ENCODE results near the gene PCDHA3. TPM values are rescaled to one million over a fixed set of nuclear protein-coding genes. Genes with fewer than 3 reads are reported as not detected.
"Not testable (repeated sequence)": the region's sequence is repeated elsewhere in the genome, so short reads cannot be mapped to it uniquely, and the experiment has no call there.

Gene PCDHA3
- 0.14 TPM for polyA plus RNA-seq (ENCODE audit: insufficient read length)

DNA sequence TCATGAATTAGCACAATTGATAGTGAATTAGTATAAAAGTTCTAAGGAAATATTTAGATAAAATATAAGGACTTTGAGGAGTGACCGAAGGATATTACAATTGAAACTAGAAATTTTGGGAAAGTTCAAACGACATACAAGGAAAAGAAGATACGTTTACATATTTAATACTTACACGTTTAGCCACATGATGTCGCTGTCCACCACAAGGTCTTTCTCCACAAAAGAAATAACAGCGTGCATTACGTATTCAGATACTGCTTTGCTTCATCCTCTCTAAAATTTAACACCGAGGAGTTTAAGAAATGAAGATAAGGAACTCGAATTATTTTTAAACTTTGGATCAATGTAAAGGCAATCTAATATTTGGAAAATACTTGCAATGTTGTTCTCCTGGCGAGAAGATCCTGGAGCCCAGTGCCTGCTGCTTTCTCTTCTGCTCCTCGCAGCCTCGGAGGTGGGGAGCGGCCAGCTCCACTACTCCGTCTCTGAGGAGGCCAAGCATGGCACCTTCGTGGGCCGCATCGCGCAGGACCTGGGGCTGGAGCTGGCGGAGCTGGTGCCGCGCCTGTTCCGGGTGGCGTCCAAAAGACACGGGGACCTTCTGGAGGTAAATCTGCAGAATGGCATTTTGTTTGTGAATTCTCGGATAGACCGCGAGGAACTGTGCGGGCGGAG is at the start of gene PCDHA3:
TSS of gene PCDHA3 (plus strand) at position 242 of the 678 bp plus-strand sequence.
- no peak for DNase-seq (ENCODE audit: low read depth)

DNA sequence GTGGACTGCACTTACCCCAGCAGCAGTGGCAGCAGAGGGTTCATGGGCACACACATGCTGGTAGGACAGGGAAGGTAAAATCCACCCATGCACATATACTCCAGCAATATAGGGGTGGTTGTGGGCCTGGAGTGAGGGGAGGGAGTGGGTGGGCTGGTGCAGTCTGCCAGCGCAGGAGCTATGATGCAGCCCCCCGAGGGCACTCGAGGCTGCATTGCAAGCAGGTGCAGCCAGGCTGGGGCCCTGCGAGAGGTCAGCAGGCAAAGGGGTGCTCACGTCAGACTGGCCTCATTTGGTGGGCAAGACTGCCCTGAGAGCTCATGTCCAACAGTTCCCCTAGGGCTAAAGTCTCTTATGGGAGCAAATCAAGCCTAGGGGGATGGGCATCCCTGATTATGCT is 47.3 kb upstream of the PCDHA3 start:
- DNase-seq (ENCODE audit: low read depth), result no peak

DNA sequence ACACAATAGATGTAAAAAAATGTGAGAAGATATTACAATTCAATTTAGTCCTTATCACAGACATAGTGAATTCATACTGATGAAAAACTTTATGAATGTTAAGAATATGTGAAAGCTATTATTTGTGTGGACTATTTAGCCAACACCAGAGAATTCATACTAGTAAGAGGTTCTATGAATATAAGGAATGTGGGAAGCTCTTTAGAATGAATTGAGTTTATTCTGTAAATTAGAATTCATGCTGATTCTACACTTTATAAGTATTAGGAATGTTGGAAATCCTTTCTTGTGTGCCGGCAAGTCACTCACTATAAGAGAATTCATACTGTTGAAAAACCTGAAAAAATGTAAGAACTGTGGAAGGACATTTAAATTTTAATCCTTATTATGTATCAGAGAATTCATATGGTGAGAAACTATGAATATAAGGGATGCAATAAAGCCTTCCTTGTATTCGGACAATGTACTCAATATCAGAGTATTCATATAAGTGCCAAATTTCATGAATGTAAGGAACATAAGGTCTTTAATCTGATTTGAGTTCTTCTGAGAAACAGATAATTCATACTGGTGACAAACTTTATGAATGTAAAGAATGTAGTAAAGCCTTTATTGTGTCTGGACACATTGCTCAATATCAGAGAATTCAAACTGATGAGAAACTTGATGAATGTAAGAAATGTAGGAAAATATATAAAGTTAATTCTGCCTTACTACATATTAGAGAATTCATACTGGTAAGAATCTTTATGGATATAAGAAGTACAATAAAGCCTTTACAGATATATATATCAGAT is 36.5 kb upstream of the PCDHA3 start:
- DNase-seq (ENCODE audit: low read depth), result no peak

DNA sequence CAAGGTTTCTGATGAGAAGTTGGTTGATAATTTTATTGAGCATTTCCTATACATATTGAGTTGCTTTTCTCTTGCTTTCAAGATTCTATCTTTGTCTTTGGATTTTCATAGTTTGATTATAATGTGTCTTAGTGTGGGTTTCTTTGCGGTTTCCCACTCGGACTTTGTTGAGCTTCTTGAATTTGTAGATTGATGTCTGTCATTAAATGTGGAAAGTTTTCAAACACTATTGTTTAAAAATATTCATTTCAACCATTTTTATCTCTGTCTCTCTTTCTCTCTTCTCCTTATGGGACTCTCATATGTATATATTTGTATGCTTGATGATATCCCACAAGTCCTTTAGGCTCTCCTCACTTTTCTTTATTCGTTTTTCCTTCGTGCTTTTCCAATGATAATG is 33.4 kb upstream of the PCDHA3 start:
- no peak for DNase-seq (ENCODE audit: low read depth)

DNA sequence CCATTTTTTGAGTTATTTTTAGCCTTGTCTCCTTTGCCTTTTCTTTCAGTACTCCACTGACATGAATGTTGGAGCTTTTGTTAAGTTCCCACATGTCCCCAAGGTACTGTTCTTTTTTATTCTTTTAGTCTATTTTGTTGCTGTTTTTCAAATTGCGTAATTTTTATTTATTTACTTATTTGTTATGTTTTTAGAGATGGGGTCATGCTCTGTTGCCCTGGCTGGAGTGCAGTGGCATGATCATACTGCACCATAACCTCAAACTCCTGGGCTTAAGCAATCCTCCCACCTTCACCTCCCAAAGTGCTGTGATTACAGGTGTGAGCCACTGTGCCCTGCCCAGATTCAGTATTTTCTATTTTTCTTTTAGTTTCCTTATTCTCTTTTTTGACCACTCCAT is 20.3 kb upstream of the PCDHA3 start:
- no peak for DNase-seq (ENCODE audit: low read depth)

DNA sequence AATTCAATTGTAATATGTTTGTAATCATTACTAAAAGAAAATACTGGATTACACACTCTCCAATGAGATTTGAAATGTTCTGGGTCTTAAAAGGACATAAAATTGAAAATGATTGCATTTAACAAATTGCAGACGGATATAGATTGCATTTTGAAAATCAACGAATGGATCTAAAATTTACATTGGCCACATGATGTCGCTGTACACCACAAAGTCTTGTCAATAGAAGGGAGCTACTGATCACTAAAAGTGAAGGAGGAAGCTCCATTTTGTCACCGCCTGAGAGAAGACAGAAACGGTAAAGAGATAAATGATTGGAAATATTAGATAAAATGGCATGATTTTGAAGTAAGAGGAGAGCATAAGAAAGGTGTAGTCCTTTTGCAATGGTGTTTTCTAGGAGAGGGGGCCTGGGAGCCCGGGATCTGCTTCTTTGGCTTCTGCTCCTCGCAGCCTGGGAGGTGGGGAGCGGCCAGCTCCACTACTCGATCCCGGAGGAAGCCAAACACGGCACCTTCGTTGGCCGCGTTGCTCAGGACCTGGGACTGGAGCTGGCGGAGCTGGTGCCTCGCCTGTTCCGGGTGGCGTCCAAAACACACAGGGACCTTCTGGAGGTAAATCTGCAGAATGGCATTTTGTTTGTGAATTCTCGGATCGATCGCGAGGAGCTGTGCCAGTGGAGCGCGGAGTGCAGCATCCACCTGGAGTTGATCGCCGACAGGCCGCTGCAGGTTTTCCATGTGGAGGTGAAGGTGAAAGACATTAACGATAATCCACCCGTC is 14.8 kb upstream of the PCDHA3 start, which contains the start of gene PCDHA1:
TSS of gene PCDHA1 (plus strand) at position 236 of the 782 bp plus-strand sequence.
- DNase-seq (ENCODE audit: low read depth), result no peak

DNA sequence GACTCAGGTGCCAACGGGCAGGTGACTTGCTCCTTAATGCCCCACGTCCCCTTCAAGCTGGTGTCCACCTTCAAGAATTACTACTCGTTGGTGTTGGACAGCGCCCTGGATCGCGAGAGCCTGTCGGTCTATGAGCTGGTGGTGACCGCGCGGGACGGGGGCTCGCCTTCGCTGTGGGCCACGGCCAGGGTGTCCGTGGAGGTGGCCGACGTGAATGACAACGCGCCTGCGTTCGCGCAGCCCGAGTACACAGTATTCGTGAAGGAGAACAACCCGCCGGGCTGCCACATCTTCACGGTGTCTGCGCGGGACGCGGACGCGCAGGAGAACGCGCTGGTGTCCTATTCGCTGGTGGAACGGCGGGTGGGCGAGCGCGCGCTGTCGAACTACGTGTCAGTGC is 13.4 kb upstream of the PCDHA3 start:
- DNase-seq (ENCODE audit: low read depth), result not testable (repeated sequence)

DNA sequence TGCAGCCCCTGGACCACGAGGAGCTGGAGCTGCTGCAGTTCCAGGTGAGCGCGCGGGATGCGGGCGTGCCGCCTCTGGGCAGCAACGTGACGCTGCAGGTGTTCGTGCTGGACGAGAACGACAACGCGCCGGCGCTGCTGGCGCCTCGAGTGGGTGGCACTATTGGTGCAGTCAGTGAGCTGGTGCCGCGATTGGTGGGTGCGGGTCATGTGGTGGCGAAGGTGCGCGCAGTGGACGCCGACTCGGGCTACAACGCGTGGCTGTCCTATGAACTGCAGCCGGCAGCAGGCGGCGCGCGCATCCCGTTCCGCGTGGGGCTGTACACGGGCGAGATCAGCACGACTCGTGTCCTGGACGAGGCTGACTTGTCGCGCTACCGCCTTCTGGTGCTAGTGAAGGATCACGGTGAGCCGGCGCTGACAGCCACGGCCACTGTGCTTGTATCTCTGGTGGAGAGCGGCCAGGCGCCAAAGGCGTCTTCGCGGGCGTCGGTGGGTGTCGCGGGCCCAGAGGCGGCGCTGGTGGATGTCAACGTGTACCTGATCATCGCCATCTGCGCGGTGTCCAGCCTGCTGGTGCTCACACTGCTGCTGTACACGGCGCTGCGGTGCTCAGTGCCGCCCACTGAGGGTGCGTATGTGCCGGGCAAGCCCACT is 12.9 kb upstream of the PCDHA3 start:
- not testable (repeated sequence) for DNase-seq (ENCODE audit: low read depth)

DNA sequence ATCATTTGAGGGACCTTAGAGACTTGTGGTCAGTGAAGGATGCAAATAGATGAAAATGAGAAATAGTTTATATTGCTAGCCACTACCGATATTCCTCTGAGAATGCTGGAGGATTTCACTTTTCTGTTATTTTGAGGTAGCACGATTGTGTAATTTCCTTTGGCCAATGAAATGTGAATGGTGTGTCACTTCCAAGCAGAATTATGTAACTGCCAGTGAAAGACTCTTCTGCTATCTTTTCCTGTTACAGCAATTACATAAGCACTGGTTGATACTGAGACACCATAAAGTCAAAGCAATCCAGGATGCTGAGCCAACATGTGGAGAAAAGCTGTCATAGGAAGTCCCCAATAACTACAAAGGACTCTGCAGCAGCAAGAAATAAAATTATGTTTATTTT is 9.8 kb upstream of the PCDHA3 start:
- DNase-seq (ENCODE audit: low read depth), result no peak

DNA sequence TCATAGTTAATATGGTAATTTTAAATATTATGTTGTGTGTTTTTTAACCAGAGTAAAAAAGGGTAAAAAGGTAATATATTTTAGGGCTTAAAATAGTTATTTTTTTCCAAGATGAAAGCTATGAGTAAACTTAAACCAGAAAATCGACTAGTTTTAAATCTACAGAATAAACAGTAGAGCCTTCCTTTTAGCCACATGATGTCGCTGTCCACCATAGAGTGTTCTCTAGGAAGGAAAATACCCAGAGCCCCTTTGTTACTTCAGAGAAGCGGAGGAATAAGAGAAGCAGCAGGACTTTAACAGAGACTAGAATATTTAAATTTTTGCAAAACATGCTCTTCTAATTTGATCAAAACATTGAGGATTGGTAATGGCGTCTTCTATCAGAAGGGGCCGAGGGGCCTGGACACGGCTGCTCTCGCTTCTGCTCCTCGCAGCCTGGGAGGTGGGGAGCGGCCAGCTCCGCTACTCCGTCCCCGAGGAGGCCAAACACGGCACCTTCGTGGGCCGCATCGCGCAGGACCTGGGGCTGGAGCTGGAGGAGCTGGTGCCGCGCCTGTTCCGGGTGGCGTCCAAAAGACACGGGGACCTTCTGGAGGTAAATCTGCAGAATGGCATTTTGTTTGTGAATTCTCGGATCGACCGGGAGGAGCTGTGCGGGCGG is 6.1 kb upstream of the PCDHA3 start, which contains the start of gene PCDHA2:
TSS of gene PCDHA2 (plus strand) at position 258 of the 664 bp plus-strand sequence.
- no peak for DNase-seq (ENCODE audit: low read depth)

DNA sequence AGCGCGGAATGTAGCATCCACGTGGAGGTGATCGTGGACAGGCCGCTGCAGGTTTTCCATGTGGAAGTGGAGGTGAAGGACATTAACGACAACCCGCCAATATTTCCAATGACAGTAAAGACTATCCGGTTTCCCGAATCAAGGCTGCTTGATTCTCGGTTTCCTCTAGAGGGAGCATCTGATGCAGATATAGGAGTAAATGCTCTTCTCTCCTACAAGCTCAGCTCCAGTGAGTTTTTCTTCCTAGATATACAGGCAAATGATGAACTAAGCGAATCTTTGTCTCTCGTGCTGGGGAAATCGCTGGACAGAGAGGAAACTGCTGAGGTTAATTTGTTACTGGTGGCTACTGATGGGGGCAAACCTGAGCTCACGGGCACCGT is 5.6 kb upstream of the PCDHA3 start:
- DNase-seq (ENCODE audit: low read depth), result no peak

DNA sequence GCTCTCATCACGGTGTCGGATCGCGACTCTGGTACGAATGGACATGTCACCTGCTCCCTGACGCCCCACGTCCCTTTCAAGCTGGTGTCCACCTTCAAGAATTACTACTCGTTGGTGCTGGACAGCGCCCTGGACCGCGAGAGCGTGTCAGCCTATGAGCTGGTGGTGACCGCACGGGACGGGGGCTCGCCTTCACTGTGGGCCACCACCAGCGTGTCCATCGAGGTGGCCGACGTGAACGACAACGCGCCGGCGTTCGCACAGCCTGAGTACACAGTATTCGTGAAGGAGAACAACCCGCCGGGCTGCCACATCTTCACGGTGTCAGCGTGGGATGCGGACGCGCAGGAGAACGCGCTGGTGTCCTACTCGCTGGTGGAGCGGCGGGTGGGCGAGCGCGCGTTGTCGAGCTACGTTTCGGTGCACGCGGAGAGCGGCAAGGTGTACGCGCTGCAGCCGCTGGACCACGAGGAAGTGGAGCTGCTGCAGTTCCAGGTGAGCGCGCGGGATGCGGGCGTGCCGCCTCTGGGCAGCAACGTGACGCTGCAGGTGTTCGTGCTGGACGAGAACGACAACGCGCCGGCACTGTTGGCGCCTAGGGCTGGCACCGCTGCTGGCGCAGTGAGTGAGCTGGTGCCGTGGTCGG is 4.7 kb upstream of the PCDHA3 start:
- not testable (repeated sequence) for DNase-seq (ENCODE audit: low read depth)

DNA sequence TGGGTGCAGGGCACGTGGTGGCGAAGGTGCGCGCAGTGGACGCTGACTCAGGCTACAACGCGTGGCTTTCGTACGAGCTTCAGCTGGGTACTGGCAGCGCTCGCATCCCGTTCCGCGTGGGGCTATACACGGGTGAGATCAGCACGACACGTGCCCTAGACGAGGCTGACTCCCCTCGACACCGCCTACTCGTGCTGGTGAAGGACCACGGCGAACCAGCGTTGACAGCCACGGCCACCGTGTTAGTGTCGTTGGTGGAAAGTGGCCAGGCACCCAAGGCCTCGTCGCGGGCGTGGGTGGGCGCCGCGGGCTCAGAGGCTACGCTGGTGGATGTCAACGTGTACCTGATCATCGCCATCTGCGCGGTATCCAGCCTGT is 4.2 kb upstream of the PCDHA3 start:
- no peak for DNase-seq (ENCODE audit: low read depth)

DNA sequence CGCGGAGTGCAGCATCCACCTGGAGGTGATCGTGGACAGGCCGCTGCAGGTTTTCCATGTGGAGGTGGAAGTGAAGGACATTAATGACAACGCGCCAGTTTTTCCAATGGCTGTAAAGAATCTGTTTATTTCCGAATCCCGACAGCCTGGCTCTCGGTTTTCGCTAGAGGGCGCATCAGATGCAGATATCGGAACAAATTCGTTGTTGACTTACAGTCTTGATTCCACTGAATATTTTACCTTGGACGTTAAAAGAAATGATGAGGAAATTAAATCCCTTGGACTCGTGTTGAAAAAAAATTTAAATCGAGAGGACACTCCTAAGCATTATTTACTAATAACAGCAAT is 611 bp downstream of the PCDHA3 start:
- DNase-seq (ENCODE audit: low read depth), result no peak

DNA sequence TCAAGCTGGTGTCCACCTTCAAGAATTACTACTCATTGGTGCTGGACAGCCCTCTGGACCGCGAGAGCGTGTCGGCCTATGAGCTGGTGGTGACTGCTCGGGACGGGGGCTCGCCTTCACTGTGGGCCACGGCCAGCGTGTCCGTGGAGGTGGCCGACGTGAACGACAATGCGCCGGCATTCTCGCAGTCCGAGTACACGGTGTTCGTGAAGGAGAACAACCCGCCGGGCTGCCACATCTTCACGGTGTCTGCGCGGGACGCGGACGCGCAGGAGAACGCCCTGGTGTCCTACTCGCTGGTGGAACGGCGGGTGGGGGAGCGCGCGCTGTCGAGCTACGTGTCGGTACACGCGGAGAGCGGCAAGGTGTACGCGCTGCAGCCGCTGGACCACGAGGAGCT is 1.5 kb downstream of the PCDHA3 start:
- not testable (repeated sequence) for DNase-seq (ENCODE audit: low read depth)

DNA sequence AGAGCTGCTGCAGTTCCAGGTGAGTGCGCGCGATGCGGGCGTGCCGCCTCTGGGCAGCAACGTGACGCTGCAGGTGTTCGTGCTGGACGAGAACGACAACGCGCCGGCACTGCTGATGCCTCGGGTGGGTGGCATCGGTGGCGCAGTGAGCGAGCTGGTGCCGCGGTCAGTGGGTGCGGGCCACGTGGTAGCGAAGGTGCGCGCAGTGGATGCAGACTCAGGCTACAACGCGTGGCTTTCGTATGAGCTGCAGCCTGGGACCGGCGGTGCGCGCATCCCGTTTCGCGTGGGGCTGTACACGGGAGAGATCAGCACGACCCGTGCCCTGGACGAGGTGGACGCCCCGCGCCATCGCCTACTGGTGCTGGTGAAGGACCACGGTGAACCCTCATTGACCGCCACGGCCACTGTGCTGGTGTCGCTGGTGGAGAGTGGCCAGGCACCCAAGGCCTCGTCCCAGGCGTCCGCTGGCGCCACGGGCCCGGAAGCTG is 2.0 kb downstream of the PCDHA3 start:
- no peak for DNase-seq (ENCODE audit: low read depth)

DNA sequence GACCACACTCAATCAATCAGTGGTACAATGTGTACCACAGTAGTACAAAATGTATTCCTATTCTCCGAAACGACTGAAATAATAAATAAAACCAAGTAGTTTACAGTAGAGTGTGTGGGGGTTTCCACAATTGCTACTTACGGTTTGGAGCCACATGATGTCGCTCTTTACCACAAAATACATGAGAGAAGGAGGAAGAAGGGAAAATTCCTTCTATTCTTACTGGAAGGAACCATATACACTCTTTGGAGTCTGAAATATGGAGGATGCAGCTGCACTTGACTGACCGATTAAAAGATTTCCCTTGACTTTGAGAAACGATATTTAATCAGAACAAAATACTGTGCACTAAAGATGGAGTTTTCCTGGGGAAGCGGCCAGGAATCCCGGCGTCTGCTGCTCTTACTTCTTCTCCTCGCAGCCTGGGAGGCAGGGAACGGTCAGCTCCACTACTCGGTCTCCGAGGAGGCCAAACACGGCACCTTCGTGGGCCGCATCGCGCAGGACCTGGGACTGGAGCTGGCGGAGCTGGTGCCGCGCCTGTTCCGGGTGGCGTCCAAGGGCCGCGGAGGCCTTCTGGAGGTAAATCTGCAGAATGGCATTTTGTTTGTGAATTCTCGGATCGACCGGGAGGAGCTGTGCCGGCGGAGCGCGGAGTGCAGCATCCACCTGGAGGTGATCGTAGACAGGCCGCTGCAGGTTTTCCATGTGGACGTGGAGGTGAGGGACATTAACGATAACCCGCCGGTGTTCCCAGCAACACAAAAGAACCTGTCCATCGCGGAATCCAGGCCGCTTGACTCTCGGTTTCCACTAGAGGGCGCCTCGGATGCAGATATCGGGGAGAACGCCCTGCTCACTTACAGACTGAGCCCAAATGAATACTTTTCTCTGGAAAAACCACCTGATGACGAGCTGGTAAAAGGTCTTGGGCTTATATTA is 6.2 kb downstream of the PCDHA3 start, which contains the start of gene PCDHA4:
TSS of gene PCDHA4 (plus strand) at position 235 of the 942 bp plus-strand sequence.
- no peak for DNase-seq (ENCODE audit: low read depth)

DNA sequence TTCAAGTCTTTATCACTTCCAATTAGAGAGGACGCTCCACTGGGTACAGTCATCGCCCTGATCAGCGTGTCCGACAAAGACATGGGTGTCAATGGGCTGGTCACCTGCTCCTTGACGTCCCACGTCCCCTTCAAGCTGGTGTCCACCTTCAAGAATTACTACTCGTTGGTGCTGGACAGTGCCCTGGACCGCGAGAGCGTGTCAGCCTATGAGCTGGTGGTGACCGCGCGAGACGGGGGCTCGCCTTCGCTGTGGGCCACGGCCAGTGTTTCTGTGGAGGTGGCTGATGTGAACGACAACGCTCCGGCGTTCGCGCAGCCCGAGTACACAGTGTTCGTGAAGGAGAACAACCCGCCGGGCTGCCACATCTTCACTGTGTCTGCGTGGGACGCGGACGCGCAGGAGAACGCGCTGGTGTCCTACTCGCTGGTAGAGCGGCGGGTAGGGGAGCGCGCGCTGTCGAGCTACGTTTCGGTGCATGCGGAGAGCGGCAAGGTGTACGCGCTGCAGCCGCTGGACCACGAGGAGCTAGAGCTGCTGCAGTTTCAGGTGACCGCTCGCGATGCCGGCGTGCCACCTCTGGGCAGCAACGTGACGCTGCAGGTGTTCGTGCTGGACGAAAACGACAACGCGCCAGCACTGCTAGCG is 7.5 kb downstream of the PCDHA3 start:
- not testable (repeated sequence) for DNase-seq (ENCODE audit: low read depth)

DNA sequence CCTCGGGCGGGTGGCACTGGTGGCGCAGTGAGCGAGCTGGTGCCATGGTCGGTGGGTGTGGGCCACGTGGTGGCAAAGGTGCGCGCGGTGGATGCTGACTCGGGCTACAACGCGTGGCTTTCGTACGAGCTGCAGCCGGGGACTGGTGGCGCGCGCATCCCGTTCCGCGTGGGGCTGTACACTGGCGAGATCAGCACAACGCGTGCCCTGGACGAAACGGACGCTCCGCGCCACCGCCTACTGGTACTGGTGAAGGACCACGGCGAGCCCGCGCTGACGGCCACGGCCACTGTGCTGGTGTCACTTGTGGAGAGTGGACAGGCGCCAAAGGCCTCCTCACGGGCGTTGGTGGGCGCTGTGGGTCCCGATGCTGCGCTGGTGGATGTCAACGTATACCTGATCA is 8.0 kb downstream of the PCDHA3 start:
- DNase-seq (ENCODE audit: low read depth), result no peak

Data from forelimb muscle (tissue), 1 donor.